NCI-H146 treated with DMSO at 0.1 percent for 48 hours (cell line): ENCODE data around the gene TRAP1.

Experiments used
- DNase-seq: peaks from one replicate; lab custom pipeline; 2025; ENCODE audit not compliant: unreplicated experiment; lab: John Stamatoyannopoulos, UW

TRAP1 gene

GRCh38 chr16:3737181-3737580, 19.9 kb upstream of the TRAP1 start:
- no peak for DNase-seq

- no peak for DNase-seq
Measured at GRCh38 chr16:3736116-3736515, 18.8 kb upstream of the TRAP1 start.

DNA sequence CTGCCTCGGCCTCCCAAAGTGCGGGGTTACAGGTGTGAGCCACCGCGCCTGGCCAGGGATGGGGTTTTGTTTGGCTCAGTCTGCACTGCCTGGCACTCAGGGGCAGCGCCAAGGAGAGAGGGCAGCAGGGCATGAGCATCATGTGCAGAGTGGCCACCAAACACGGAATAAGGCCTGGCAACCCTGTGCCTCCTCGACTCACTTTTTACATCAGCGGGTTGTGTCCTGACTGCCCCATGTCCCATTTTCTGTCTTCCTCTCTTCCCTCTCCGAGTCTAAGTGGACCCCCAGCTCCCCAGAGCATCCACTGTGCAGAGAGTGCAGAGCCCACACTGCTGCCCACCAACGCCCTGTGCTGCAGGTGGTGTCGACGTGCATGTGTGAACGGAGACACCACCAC, 18.2 kb upstream of the TRAP1 start:
- no peak for DNase-seq

- DNase-seq: no peak
Measured at GRCh38 chr16:3734758-3735221, 17.5 kb upstream of the TRAP1 start.

- DNase-seq: no peak
Measured at GRCh38 chr16:3734084-3734757, 16.9 kb upstream of the TRAP1 start.

DNA sequence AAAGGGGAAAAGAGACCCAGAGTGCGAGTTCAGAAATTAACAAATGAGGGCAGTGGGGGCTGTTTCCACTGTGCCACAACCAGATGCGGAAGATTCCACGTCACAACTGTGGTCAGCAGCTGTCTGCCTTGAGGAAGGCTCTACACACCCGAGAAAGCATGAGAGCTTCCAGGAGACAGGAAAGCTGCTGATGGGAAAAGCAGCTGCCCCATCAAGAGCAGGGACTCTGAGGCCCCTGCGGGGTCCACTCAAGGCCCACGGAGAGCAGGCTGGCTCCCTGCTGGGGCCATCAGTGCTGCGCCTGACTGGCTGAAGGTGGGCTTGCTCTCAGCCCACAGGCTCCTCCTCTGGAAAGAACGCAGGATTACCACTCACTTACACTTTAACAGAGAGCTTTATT, 14.8 kb upstream of the TRAP1 start:
- DNase-seq: no peak

GRCh38 chr16:3731126-3731935, 14.0 kb upstream of the TRAP1 start:
- no peak for DNase-seq

- DNase-seq: no peak
Measured at GRCh38 chr16:3730161-3731125, 13.1 kb upstream of the TRAP1 start.

GRCh38 chr16:3729161-3730112, 12.1 kb upstream of the TRAP1 start:
- DNase-seq: no peak

DNA sequence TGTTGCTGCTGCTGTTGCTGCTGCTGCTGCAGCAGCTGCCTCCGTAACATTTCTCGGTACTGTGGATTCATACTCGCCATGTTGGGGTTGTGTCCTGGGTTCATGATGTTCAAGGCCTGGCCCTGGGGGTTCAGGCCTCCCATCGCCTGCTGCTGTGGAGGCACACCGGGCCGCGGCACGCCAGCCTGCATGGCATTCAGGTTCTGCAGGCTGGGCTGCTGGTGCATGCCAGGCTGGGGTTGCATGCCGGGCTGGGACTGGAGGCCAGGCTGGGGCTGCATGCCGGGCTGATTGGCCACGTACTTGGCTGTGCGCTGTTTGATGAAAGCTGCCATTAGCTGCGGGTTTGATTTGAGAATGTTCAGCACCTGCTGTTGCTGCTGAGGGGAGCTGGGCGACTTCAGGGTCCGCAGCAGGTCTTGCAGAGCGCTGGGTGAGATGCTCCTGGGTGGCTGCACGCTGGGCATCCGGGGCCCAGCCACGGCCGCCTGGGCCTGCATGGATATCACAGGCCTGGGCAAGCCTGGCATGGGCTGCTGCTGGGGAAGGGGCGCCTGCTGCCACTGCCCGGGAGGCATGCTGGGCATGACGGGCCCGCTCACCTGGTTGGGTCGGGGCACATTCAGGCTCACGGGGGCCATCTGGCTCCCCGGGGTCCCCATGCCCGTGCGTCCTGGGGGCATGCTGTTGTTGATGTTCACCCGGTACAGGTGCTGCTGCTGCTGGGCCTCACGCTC, 11.3 kb upstream of the TRAP1 start:
- DNase-seq: no peak

GRCh38 chr16:3727806-3728381, 10.6 kb upstream of the TRAP1 start:
- DNase-seq: no peak

- no peak for DNase-seq
Measured at GRCh38 chr16:3726021-3726687, 8.8 kb upstream of the TRAP1 start.

DNA sequence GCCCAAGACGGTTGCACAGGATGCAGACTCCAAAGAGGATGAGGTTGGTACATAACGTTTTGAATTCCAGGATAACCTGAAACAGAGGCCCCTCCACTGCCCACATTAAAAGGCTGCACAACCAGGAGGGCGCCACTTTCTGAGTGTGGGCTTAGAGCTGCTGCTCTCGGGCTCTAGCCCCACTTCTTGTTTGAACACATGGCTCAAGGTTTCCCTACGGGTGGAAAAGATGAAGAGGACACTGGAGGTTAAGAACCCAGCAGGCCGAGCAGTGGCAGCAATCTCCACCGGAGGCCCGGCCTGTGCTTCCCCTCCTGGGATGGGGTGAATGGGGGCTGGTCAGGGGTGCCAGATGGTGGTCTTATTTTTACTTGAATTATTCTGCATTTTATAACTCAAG, 8.0 kb upstream of the TRAP1 start:
- no peak for DNase-seq

DNA sequence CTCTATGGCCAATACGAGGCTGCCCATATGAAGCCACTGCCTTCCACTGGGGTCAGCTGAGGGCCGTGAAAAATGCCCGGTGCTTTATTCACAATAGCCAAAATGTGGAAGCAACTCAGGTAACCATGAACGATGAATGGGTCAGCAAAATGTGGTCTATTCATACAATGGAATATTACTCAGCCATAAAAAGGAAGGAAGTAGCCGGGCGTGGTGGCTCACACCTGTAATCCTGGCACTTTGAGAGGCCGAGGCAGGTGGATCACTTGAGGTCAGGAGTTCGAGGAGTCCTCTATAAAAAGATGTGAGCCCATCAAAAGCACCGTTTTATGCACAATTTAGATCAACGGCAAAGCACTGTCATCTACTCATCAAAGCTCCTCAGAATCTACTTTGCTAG, 5.2 kb upstream of the TRAP1 start:
- no peak for DNase-seq

- DNase-seq: no peak
Measured at GRCh38 chr16:3720418-3720817, 3.1 kb upstream of the TRAP1 start.

- no peak for DNase-seq
Measured at GRCh38 chr16:3718628-3719027, 1.3 kb upstream of the TRAP1 start.

GRCh38 chr16:3718019-3718391, 681 bp upstream of the TRAP1 start:
- no peak for DNase-seq

DNA sequence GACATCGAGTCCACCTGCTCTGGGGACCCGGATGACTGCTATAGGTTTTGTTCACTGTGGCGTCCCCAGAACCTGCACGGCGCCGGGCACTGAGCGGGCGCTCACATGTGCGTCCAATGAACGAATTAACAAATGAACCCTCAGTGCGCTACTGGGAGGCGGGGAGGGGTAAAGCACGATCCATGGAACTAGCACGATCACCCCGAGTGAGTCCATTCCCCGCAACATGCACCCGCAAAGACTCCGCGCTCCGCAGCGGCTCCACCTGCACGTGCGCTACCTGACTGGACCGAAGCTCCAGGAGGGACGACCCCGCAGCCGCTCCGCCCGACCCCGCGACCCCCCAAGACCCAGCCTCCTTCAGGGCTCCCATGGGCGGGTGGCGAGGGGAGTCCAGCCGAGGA, 491 bp downstream of the TRAP1 start:
- peak; percentile 17 for DNase-seq

GRCh38 chr16:3715430-3715829, 1.9 kb downstream of the TRAP1 start:
- no peak for DNase-seq
